ENCODE measurements around the gene RABGAP1L.

GRCh38 chr1:174469687-174470086 is 310.4 kb downstream of the RABGAP1L start:
- TF ChIP-seq, protein P1, sequence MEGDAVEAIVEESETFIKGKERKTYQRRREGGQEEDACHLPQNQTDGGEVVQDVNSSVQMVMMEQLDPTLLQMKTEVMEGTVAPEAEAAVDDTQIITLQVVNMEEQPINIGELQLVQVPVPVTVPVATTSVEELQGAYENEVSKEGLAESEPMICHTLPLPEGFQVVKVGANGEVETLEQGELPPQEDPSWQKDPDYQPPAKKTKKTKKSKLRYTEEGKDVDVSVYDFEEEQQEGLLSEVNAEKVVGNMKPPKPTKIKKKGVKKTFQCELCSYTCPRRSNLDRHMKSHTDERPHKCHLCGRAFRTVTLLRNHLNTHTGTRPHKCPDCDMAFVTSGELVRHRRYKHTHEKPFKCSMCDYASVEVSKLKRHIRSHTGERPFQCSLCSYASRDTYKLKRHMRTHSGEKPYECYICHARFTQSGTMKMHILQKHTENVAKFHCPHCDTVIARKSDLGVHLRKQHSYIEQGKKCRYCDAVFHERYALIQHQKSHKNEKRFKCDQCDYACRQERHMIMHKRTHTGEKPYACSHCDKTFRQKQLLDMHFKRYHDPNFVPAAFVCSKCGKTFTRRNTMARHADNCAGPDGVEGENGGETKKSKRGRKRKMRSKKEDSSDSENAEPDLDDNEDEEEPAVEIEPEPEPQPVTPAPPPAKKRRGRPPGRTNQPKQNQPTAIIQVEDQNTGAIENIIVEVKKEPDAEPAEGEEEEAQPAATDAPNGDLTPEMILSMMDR (conservative IDR thresholded peaks at IDR 0.05), result no peak
- no peak for TF ChIP-seq ZFX (IDR thresholded peaks at IDR 0.05)

Data from C4-2B (cell line).